H1 (cell line): Measurements from ENCODE around the gene ARPC2. TPM values are rescaled to one million over a fixed set of nuclear protein-coding genes. Genes with fewer than 3 reads are reported as not detected.

Experiments
- CTCF ChIA-PET: fragments of 300-600 bp; sonication (Branson Sonifier 250); formaldehyde crosslinking; loops from one replicate; lab custom pipeline; 2021; ENCODE audit not compliant: partially characterized antibody; lab: Charles Lee
- POLR2A ChIA-PET: fragments of 300-600 bp; sonication (Branson Sonifier 250); formaldehyde crosslinking; loops from one replicate; lab custom pipeline; 2021; ENCODE audit warnings: inconsistent platforms; ENCODE audit not compliant: partially characterized antibody; lab: Charles Lee
- DNase-seq, 2 experiments: peaks; one replicate each; pipeline versions ENCODE4 v3.0.0 to v3.0.0-alpha.2; 2010 to 2022; ENCODE audit warnings: low spot score in 2 of 2, low read depth in 1 of 2, mixed read lengths in 1 of 2
- FAIRE-seq: peaks from 2 replicates; lab custom pipeline; 2011; peaks lifted over from hg19 to GRCh38; lab: Jason Lieb, UNC
- H2AFZ ChIP-seq: 2 replicates; pipeline ENCODE4 v1.8.1; 2012; ENCODE audit warnings: low read length, inconsistent platforms
- H2AK5ac ChIP-seq: 2 replicates; pipeline ENCODE4 v1.6.1; 2013; ENCODE audit warnings: low read depth, low read length
- H2BK120ac ChIP-seq: replicated peaks from 2 replicates; pipeline ENCODE3; 2013; ENCODE audit warnings: low read depth, low read length, inconsistent platforms
- H2BK12ac ChIP-seq: 2 replicates; pipeline ENCODE4 v1.6.1; 2013; ENCODE audit warnings: low read depth, low read length
- H2BK15ac ChIP-seq: 2 replicates; pipeline ENCODE4 v1.6.1; 2013; ENCODE audit warnings: low read length
- H2BK20ac ChIP-seq: 2 replicates; pipeline ENCODE4 v1.6.1; 2013; ENCODE audit warnings: low read length
- H2BK5ac ChIP-seq: 2 replicates; pipeline ENCODE4 v1.6.1; 2013; ENCODE audit warnings: low read depth, low read length
- H3K14ac ChIP-seq: 2 replicates; pipeline ENCODE4 v1.6.1; 2013; ENCODE audit warnings: inconsistent platforms; ENCODE audit not compliant: insufficient read length
- H3K18ac ChIP-seq: 2 replicates; pipeline ENCODE4 v1.6.1; 2013; ENCODE audit warnings: low read length; ENCODE audit errors: extremely low read depth
- H3K23ac ChIP-seq: 2 replicates; pipeline ENCODE4 v1.6.1; 2013; ENCODE audit warnings: inconsistent platforms; ENCODE audit not compliant: insufficient read length
- H3K23me2 ChIP-seq: 2 replicates; pipeline ENCODE4 v1.6.1; 2013; ENCODE audit warnings: low read depth, low read length
- H3K27ac ChIP-seq: 2 replicates; pipeline ENCODE4 v1.6.1; 2011; ENCODE audit warnings: low read depth, low read length, inconsistent platforms
- H3K27me3 ChIP-seq, 4 experiments: replicated peaks in 1 of 4; 1 replicate in 1 of 4; 2 replicates in 3 of 4; pipeline versions ENCODE4 v1.6.1 to v1.8.1; 2011 to 2013; ENCODE audit warnings: low read length in 3 of 4, mild to moderate bottlenecking in 3 of 4, inconsistent platforms in 2 of 4, mixed read lengths in 2 of 4, moderate library complexity in 1 of 4; ENCODE audit not compliant: control insufficient read depth in 3 of 4, insufficient read depth in 3 of 4; ENCODE audit errors: extremely low read depth in 1 of 4
- H3K36me3 ChIP-seq, 4 experiments: 2 replicates each; pipeline versions ENCODE4 v1.6.1 to v1.8.1; 2011 to 2013; ENCODE audit warnings: mild to moderate bottlenecking in 4 of 4, low read length in 3 of 4, moderate library complexity in 2 of 4, control low read depth in 1 of 4, inconsistent platforms in 1 of 4; ENCODE audit not compliant: insufficient read depth in 4 of 4, control insufficient read depth in 2 of 4
- H3K4ac ChIP-seq: replicated peaks from 2 replicates; pipeline ENCODE3; 2013; ENCODE audit warnings: low read length, low read depth, mixed read lengths, inconsistent platforms; ENCODE audit not compliant: insufficient read length
- H3K4me1 ChIP-seq, 4 experiments: replicated peaks in 1 of 4; 1 replicate in 1 of 4; 2 replicates in 3 of 4; pipeline versions ENCODE4 v1.6.1 to v1.8.1; 2011 to 2013; ENCODE audit warnings: low read length in 3 of 4, inconsistent platforms in 2 of 4, mixed read lengths in 1 of 4; ENCODE audit not compliant: insufficient read depth in 4 of 4, control insufficient read depth in 3 of 4
- H3K4me2 ChIP-seq, 2 experiments: 2 replicates each; pipeline versions ENCODE4 v1.6.1 to v1.8.1; 2011 to 2013; ENCODE audit warnings: low read depth in 2 of 2, low read length in 2 of 2, control low read depth in 1 of 2, inconsistent platforms in 1 of 2, mild to moderate bottlenecking in 1 of 2; ENCODE audit not compliant: insufficient read depth in 1 of 2
- H3K4me3 ChIP-seq, 4 experiments: fragments of 200-600, 300-600 bp in 1 of 4; sonication (generic), shearing (Covaris generic), sonication (Bioruptor Twin) in 1 of 4; 2 replicates each; pipeline versions ENCODE4 v1.5.1 to v1.8.1; 2011 to 2016; ENCODE audit warnings: low read length in 4 of 4, low read depth in 3 of 4, control low read depth in 2 of 4, inconsistent platforms in 2 of 4, mild to moderate bottlenecking in 2 of 4, mixed read lengths in 1 of 4, moderate library complexity in 1 of 4; ENCODE audit not compliant: insufficient read depth in 2 of 4; ENCODE audit errors: extremely low read depth in 1 of 4
- H3K56ac ChIP-seq: replicated peaks from 2 replicates; pipeline ENCODE3; 2013; ENCODE audit warnings: low read depth, mild to moderate bottlenecking, mixed read lengths, low read length, inconsistent platforms; ENCODE audit not compliant: insufficient read length
- H3K79me1 ChIP-seq: 2 replicates; pipeline ENCODE4 v1.6.1; 2013; ENCODE audit warnings: low read depth, low read length, control low read depth
- H3K79me2 ChIP-seq, 2 experiments: 2 replicates each; pipeline versions ENCODE4 v1.6.1 to v1.8.1; 2012 to 2013; ENCODE audit warnings: low read length in 2 of 2, mild to moderate bottlenecking in 2 of 2, inconsistent platforms in 1 of 2; ENCODE audit not compliant: insufficient read depth in 2 of 2, control insufficient read depth in 1 of 2
- H3K9ac ChIP-seq, 4 experiments: replicated peaks in 1 of 4; 1 replicate in 1 of 4; 2 replicates in 3 of 4; pipeline versions ENCODE4 v1.6.1 to v1.8.1; 2011 to 2013; ENCODE audit warnings: low read depth in 3 of 4, low read length in 3 of 4, control low read depth in 2 of 4, mild to moderate bottlenecking in 2 of 4, moderate library complexity in 2 of 4, inconsistent platforms in 1 of 4; ENCODE audit errors: extremely low read depth in 1 of 4
- H3K9me3 ChIP-seq, 2 experiments: 2 replicates each; pipeline versions ENCODE4 v1.6.1 to v1.8.1; 2012 to 2013; ENCODE audit warnings: mild to moderate bottlenecking in 2 of 2, moderate library complexity in 2 of 2, control low read depth in 1 of 2, inconsistent platforms in 1 of 2, low read depth in 1 of 2, low read length in 1 of 2, mixed read lengths in 1 of 2; ENCODE audit not compliant: insufficient read depth in 2 of 2
- H4K20me1 ChIP-seq, 2 experiments: replicated peaks in 1 of 2; 2 replicates each; pipeline versions ENCODE3 to v1.8.1; 2011 to 2013; ENCODE audit warnings: inconsistent platforms in 2 of 2, low read length in 2 of 2, mild to moderate bottlenecking in 1 of 2; ENCODE audit not compliant: insufficient read depth in 2 of 2, control insufficient read depth in 1 of 2
- H4K5ac ChIP-seq: 2 replicates; pipeline ENCODE4 v1.6.1; 2013; ENCODE audit warnings: low read length, low read depth, mixed read lengths, inconsistent platforms; ENCODE audit not compliant: insufficient read length
- H4K8ac ChIP-seq: 2 replicates; pipeline ENCODE4 v1.8.0; 2013; ENCODE audit warnings: mild to moderate bottlenecking, moderate library complexity, low read length, inconsistent platforms; ENCODE audit not compliant: insufficient read depth; ENCODE audit errors: extremely low read depth
- H4K91ac ChIP-seq: replicated peaks from 2 replicates; pipeline ENCODE3; 2013; ENCODE audit warnings: low read length, mixed read lengths, inconsistent platforms; ENCODE audit not compliant: insufficient read length
- RXRA ChIP-seq: IDR thresholded peaks from 2 replicates; pipeline ENCODE4 v1.6.1; 2011; ENCODE audit warnings: low read depth, mild to moderate bottlenecking, low read length, moderate library complexity; ENCODE audit not compliant: insufficient read depth
- WGBS, 2 experiments: shearing (Covaris generic) in 1 of 2; methylation state at CpG; one replicate each; pipeline versions ENCODE4 v1.1.6 to v1.1.7; 2013 to 2015; ENCODE audit warnings: low lambda C conversion rate in 2 of 2, mixed read lengths in 2 of 2, inconsistent platforms in 1 of 2, low coverage in 1 of 2, missing lambda C conversion rate in 1 of 2; ENCODE audit not compliant: insufficient replicate concordance in 2 of 2, insufficient coverage in 1 of 2, insufficient read length in 1 of 2; ENCODE audit errors: extremely low coverage in 1 of 2, missing lambda C conversion rate in 1 of 2; 5-methylcytosine and 5-hydroxymethylcytosine counted together
- polyA plus RNA-seq, 7 experiments: library from polyadenylated mRNA; depleted of rRNA in 3 of 7; stranded (reverse) in 5 of 7; unstranded in 2 of 7; fragments of >200 nt in 5 of 7; fragments of 200-250 nt in 2 of 7; gene quantifications; 1 replicate in 5 of 7; 2 replicates in 1 of 7; 4 replicates in 1 of 7; pipeline versions ENCODE4 v1.2.1 to v1.2.3, GENCODE V29; 2011 to 2013; ENCODE audit warnings: missing spikeins in 2 of 7, mixed read lengths in 2 of 7
- total RNA-seq: library from RNA; stranded (reverse); fragmentation: NEBNext Ultra II Directional; extraction: Animal tissue kit (Norgen Biotek cat#: 25700); gene quantifications from 2 replicates; pipeline ENCODE4 v1.2.1, GENCODE V29; 2021

The ARPC2 gene
- total and polyA plus RNA-seq, 2 of the 8 experiments (the other 6 are each of a cell fraction or from before 2014, with no cell fraction given) = 174 to 195 TPM

DNA sequence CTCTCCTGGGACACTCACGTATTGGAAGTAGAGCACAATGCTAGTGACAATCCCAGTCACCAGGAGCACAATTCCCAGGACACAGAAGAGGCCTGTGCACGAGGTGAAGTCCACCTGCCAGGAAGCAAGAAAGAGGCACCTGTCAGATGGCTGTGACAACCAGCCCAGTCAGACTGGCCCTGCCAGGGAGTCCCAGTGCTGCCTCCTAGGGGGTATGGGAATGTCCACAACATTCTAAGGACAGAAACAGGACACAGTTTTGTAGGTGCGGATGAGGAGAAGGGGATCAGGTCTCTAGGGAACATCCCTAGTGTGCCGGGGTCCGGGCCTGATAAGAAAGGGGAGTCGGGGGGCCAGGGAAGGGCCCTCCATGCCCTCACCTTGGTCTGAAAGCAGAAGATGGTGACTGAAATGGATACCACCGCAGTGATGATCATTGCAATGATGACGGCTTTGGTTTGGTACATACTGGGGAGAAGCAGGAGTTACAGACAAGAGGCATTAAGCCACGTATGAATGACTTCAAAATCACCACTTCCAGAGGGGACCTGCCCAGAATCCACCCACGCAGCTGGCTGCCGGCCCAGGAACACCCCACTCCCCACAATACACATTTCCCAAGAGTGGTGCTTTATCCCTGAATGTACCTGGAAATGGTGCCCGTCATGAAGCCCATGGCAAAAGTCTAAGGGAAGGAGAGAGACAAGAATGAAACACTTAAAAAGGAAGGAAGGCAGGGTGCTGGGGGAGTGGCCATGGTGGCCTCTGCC lies 60.2 kb downstream of the ARPC2 start:
- DNase-seq (no peak), FAIRE-seq (no peak)
- H3K4me3 ChIP-seq = no peak overlapping the region
- H4K8ac ChIP-seq = no peak overlapping the region
- no peaks in the 10 kb centered on the region for H3K9me3 ChIP-seq
- CTCF ChIA-PET = interaction anchor here (0.5 to 8.2 kb wide), 5 partner anchors 7 to 46 kb away, joined by 3 to 131 read pairs (median 66); partner anchors contain the start of genes GPBAR1 and TMBIM1
- H2BK120ac ChIP-seq = no peak overlapping the region
- no peak overlapping the region for H2AFZ ChIP-seq
- no peak overlapping the region for H4K91ac ChIP-seq
- no peak overlapping the region for H3K18ac ChIP-seq
- peaks cover 0 to 4% (median 0%) of the 10 kb centered on the region in 4 experiments; a peak in 3 of 7 replicates for H3K4me1 ChIP-seq
- no peak overlapping the region for H3K23ac ChIP-seq
- no peak for TF ChIP-seq RXRA
- TF ChIP-seq, all 59 proteins: peak for 0
- Histone ChIP-seq H3K79me1 (no peaks in the 10 kb centered on the region), H3K23me2 (no peaks in the 10 kb centered on the region), H2BK20ac (no peak overlapping the region), H3K56ac (no peak overlapping the region), H3K9ac (no peak overlapping the region), H3K27me3 (no peaks in the 10 kb centered on the region), H3K27ac (no peak overlapping the region), H4K20me1 (peaks cover 0 to 15% of the 10 kb centered on the region in 2 experiments), H3K4me2 (no peak overlapping the region), H3K79me2 (no peaks in the 10 kb centered on the region), H3K36me3 (peaks cover 0 to 41% (median 9%) of the 10 kb centered on the region in 4 experiments; a peak in 6 of 8 replicates), H2BK12ac (no peak overlapping the region), H3K14ac (no peak overlapping the region), H3K4ac (no peak overlapping the region), H2AK5ac (no peak overlapping the region), H2BK5ac (no peak overlapping the region), H4K5ac (no peak overlapping the region), H2BK15ac (no peak overlapping the region)
- POLR2A ChIA-PET = interaction anchor here (1.1 kb wide), 1 partner anchor 9 kb away, joined by 4 read pairs; no protein-coding TSS in a partner anchor
- WGBS, 2 experiments = 91% methylated on average over 12 of the region's 12 CpGs; no CpG with 5 or more reads in 1 of the 2 experiments
